ENCODE measurements around the gene IL10RB. TPM values are rescaled to one million over a fixed set of nuclear protein-coding genes. Genes with fewer than 3 reads are reported as not detected.

Gene IL10RB
- polyA plus RNA-seq, 1 donor = 76.6 TPM

DNA sequence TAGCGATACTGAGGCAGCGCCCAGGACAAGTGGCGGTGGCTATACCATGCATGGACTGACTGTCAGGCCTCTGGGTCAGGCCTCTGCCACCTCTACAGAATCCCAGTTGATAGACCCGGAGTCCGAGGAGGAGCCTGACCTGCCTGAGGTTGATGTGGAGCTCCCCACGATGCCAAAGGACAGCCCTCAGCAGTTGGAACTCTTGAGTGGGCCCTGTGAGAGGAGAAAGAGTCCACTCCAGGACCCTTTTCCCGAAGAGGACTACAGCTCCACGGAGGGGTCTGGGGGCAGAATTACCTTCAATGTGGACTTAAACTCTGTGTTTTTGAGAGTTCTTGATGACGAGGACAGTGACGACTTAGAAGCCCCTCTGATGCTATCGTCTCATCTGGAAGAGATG lies 3.2 kb upstream of the IL10RB start:
- Histone ChIP-seq H3K4me3 (ENCODE audit: low read length) (no peak overlapping the region), H3K9me3 (ENCODE audit: control insufficient read depth, low read depth, low read length) (peaks cover 2% of the 10 kb centered on the region), H3K27ac (ENCODE audit: low read length) (no peak overlapping the region), H3K4me1 (ENCODE audit: control insufficient read depth, insufficient read depth, low read length) (peaks cover 17% of the 10 kb centered on the region), H3K27me3 (ENCODE audit: control insufficient read depth, insufficient read depth, low read length) (no peaks in the 10 kb centered on the region), H3K36me3 (ENCODE audit: control insufficient read depth, insufficient read depth, low read length) (peaks cover 28% of the 10 kb centered on the region)
- no CpG with 5 or more reads among the region's 11 CpGs for WGBS (ENCODE audit: insufficient coverage, low lambda C conversion rate)
- DNase-seq = no peak

DNA sequence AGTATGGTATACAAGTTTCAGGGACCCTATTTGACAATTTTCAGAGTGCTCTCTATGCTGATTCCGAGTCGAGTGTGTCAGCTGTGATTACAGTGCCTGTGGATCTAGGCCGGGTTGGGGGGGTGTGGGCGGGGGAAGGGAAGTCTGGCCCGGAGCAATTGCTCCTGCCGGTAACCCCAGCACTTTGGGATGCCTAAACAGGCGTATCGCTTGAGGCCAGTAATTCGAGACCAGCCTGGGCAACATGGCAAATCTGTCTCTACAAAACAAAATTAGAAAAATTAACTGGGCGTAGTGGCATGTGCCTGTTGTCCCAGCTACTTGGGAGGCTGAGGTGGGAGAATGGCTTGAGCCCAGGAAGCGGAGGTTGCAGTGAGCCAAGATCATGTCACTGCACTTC lies 1.6 kb upstream of the IL10RB start:
- whole genome bisulfite sequencing (ENCODE audit: insufficient coverage, low lambda C conversion rate) = no CpG with 5 or more reads among the region's 11 CpGs

DNA sequence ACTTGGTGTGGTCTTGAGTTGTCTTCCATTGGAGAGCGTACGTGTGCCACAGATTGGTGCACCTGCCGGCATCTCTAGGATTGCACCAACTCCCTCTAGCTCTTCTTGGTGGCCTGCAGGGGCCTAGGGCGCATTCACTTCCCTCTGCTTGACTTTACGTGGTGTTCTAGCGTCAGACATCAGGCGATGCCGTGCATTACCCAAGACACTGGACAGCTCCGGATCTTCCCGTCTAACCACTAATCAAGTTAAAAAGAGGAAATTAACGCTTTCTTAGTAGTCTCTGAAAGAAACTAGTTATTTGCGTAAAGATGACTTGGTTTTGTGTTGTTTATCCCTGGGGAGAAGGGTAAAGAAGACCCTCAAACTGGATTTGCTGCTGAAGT lies 510 bp upstream of the IL10RB start:
- peak overlapping the region; percentile 69 for H3K27ac ChIP-seq (ENCODE audit: low read length)
- DNase-seq = peak; percentile 45 to 72
- 20% methylated on average over 1 of the region's 12 CpGs for WGBS (ENCODE audit: insufficient coverage, low lambda C conversion rate)

More for the DNA sequence above, 1.6 kb upstream of the IL10RB start:
- H3K4me3 ChIP-seq (ENCODE audit: low read length) = no peak overlapping the region
- H3K9me3 ChIP-seq (ENCODE audit: control insufficient read depth, low read depth, low read length) = peaks cover 2% of the 10 kb centered on the region
- H3K27me3 ChIP-seq (ENCODE audit: control insufficient read depth, insufficient read depth, low read length) = no peaks in the 10 kb centered on the region
- DNase-seq = no peak
- H3K36me3 ChIP-seq (ENCODE audit: control insufficient read depth, insufficient read depth, low read length) = peaks cover 22% of the 10 kb centered on the region
- H3K4me1 ChIP-seq (ENCODE audit: control insufficient read depth, insufficient read depth, low read length) = peaks cover 27% of the 10 kb centered on the region
- H3K27ac ChIP-seq (ENCODE audit: low read length) = no peak overlapping the region

GRCh38 chr21:33266789-33267135 lies 595 bp downstream of the IL10RB start:
- DNase-seq = no peak
- peaks cover 2% of the 10 kb centered on the region for H3K9me3 ChIP-seq (ENCODE audit: control insufficient read depth, low read depth, low read length)
- peaks cover 25% of the 10 kb centered on the region for H3K36me3 ChIP-seq (ENCODE audit: control insufficient read depth, insufficient read depth, low read length)
- H3K27me3 ChIP-seq (ENCODE audit: control insufficient read depth, insufficient read depth, low read length) = no peaks in the 10 kb centered on the region
- H3K27ac ChIP-seq (ENCODE audit: low read length) = peak overlapping the region; percentile 94
- peak overlapping the region; percentile 96 for H3K4me3 ChIP-seq (ENCODE audit: low read length)
- 14% methylated on average over 2 of the region's 8 CpGs for WGBS (ENCODE audit: insufficient coverage, low lambda C conversion rate)
- peaks cover 21% of the 10 kb centered on the region for H3K4me1 ChIP-seq (ENCODE audit: control insufficient read depth, insufficient read depth, low read length)

More for the DNA sequence above, 510 bp upstream of the IL10RB start:
- Histone ChIP-seq H3K4me1 (ENCODE audit: control insufficient read depth, insufficient read depth, low read length) (peaks cover 21% of the 10 kb centered on the region), H3K9me3 (ENCODE audit: control insufficient read depth, low read depth, low read length) (peaks cover 2% of the 10 kb centered on the region), H3K27me3 (ENCODE audit: control insufficient read depth, insufficient read depth, low read length) (no peaks in the 10 kb centered on the region), H3K4me3 (ENCODE audit: low read length) (peak overlapping the region; percentile 96), H3K36me3 (ENCODE audit: control insufficient read depth, insufficient read depth, low read length) (peaks cover 22% of the 10 kb centered on the region)

- peak overlapping the region; percentile 94 for H3K27ac ChIP-seq (ENCODE audit: low read length)
- peaks cover 25% of the 10 kb centered on the region for H3K36me3 ChIP-seq (ENCODE audit: control insufficient read depth, insufficient read depth, low read length)
- H3K4me3 ChIP-seq (ENCODE audit: low read length) = peak overlapping the region; percentile 96
- H3K9me3 ChIP-seq (ENCODE audit: control insufficient read depth, low read depth, low read length) = peaks cover 2% of the 10 kb centered on the region
- no peaks in the 10 kb centered on the region for H3K27me3 ChIP-seq (ENCODE audit: control insufficient read depth, insufficient read depth, low read length)
- DNase-seq = no peak
- peaks cover 21% of the 10 kb centered on the region for H3K4me1 ChIP-seq (ENCODE audit: control insufficient read depth, insufficient read depth, low read length)
- WGBS (ENCODE audit: insufficient coverage, low lambda C conversion rate) = 100% methylated on average over 3 of the region's 7 CpGs
These were observed 1.1 kb downstream of the IL10RB start for GRCh38 chr21:33267250-33267649.

DNA sequence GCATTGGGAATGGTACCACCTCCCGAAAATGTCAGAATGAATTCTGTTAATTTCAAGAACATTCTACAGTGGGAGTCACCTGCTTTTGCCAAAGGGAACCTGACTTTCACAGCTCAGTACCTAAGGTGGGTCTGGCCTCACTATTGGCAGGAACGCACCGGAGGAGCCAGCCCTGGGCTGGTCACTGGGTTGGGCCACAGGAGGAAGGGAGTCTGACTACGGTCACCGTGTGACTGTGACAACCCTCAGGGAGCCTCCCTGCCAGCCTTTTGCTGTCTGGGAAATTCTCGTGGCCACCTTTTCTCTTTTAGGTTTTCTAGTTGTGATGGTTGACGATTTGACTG lies 2.2 kb downstream of the IL10RB start:
- Histone ChIP-seq H3K27me3 (ENCODE audit: control insufficient read depth, insufficient read depth, low read length) (no peaks in the 10 kb centered on the region), H3K36me3 (ENCODE audit: control insufficient read depth, insufficient read depth, low read length) (peaks cover 21% of the 10 kb centered on the region), H3K4me1 (ENCODE audit: control insufficient read depth, insufficient read depth, low read length) (peaks cover 21% of the 10 kb centered on the region), H3K9me3 (ENCODE audit: control insufficient read depth, low read depth, low read length) (peaks cover 2% of the 10 kb centered on the region), H3K4me3 (ENCODE audit: low read length) (no peak overlapping the region), H3K27ac (ENCODE audit: low read length) (peak overlapping the region; percentile 78)
- 100% methylated on average over 1 of the region's 7 CpGs for WGBS (ENCODE audit: insufficient coverage, low lambda C conversion rate)
- peak in 1 of 2 donors; percentile 22 for DNase-seq

DNA sequence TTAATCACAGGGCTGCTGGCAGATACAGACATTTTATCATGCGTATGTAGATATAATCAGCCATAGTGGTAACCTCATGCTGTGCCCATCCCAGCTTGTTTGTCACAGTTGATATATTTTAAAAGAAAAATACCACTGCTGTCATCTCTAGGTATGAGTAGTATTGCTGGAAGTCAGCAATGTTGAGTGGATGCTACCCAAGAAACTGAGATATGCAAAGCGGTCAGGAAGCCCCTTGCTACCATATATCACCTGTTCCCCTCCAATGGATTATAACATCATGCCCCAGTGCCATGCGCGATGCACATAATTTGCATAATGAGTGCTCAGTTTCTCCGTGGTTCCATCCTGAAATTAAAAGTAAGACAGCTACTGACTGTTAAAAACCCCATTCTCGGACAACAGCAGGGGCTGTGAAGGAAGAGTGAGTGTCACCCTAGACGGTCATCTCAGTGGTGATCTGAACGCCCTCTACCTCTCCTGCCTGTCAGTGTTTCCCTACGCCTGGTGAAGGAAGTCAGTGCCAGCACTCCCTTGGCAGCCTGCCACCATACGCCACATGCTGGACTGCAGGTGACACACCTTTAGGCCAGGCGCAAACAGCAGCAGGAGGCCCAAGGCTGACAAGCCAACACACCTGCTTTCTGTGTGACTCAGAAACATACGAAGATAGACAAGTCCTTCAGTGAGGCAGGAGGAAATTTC lies 2.7 kb downstream of the IL10RB start:
- Histone ChIP-seq H3K27ac (ENCODE audit: low read length) (peak overlapping the region; percentile 78), H3K27me3 (ENCODE audit: control insufficient read depth, insufficient read depth, low read length) (no peaks in the 10 kb centered on the region), H3K4me3 (ENCODE audit: low read length) (no peak overlapping the region), H3K36me3 (ENCODE audit: control insufficient read depth, insufficient read depth, low read length) (peaks cover 20% of the 10 kb centered on the region), H3K9me3 (ENCODE audit: control insufficient read depth, low read depth, low read length) (peaks cover 2% of the 10 kb centered on the region), H3K4me1 (ENCODE audit: control insufficient read depth, insufficient read depth, low read length) (peaks cover 21% of the 10 kb centered on the region)
- peak; percentile 93 to 95 for DNase-seq
- WGBS (ENCODE audit: insufficient coverage, low lambda C conversion rate) = 60% methylated on average over 2 of the region's 12 CpGs

- 100% methylated on average over 1 of the region's 8 CpGs for WGBS (ENCODE audit: insufficient coverage, low lambda C conversion rate)
- Histone ChIP-seq H3K36me3 (ENCODE audit: control insufficient read depth, insufficient read depth, low read length) (peaks cover 29% of the 10 kb centered on the region), H3K4me1 (ENCODE audit: control insufficient read depth, insufficient read depth, low read length) (peaks cover 15% of the 10 kb centered on the region), H3K27me3 (ENCODE audit: control insufficient read depth, insufficient read depth, low read length) (no peaks in the 10 kb centered on the region), H3K27ac (ENCODE audit: low read length) (peak overlapping the region; percentile 28), H3K9me3 (ENCODE audit: control insufficient read depth, low read depth, low read length) (peaks cover 2% of the 10 kb centered on the region), H3K4me3 (ENCODE audit: low read length) (no peak overlapping the region)
- DNase-seq = no peak
These were observed 4.8 kb downstream of the IL10RB start for GRCh38 chr21:33270986-33271385.

DNA sequence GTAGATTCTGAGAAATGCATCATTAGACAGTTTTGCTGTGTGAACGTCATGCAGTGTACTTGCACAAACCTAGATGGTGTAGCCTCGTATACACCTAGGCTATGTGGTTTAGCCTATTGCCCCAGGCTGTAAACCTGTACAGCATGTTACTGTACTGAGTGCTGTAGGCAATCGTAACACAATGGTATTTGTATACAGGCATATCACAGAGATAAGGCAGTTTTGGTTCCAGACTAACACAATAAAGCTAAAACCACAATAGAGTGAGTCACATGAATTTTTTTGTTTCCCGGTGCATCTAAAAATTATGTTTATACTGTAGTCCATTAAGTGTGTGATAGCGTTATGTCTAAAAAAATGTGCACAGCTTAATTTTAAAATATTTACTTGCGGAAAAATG lies 6.9 kb downstream of the IL10RB start:
- Histone ChIP-seq H3K4me3 (ENCODE audit: low read length) (no peak overlapping the region), H3K9me3 (ENCODE audit: control insufficient read depth, low read depth, low read length) (no peaks in the 10 kb centered on the region), H3K27me3 (ENCODE audit: control insufficient read depth, insufficient read depth, low read length) (no peaks in the 10 kb centered on the region), H3K4me1 (ENCODE audit: control insufficient read depth, insufficient read depth, low read length) (peaks cover 9% of the 10 kb centered on the region), H3K27ac (ENCODE audit: low read length) (no peak overlapping the region), H3K36me3 (ENCODE audit: control insufficient read depth, insufficient read depth, low read length) (peaks cover 40% of the 10 kb centered on the region)
- no peak for DNase-seq
- WGBS (ENCODE audit: insufficient coverage, low lambda C conversion rate) = no CpG with 5 or more reads among the region's 6 CpGs

- 100% methylated on average over 1 of the region's 2 CpGs for WGBS (ENCODE audit: insufficient coverage, low lambda C conversion rate)
- peaks cover 72% of the 10 kb centered on the region for H3K36me3 ChIP-seq (ENCODE audit: control insufficient read depth, insufficient read depth, low read length)
- no peak for DNase-seq
- no peak overlapping the region for H3K4me3 ChIP-seq (ENCODE audit: low read length)
- H3K4me1 ChIP-seq (ENCODE audit: control insufficient read depth, insufficient read depth, low read length) = no peaks in the 10 kb centered on the region
- no peak overlapping the region for H3K27ac ChIP-seq (ENCODE audit: low read length)
- no peaks in the 10 kb centered on the region for H3K9me3 ChIP-seq (ENCODE audit: control insufficient read depth, low read depth, low read length)
- no peaks in the 10 kb centered on the region for H3K27me3 ChIP-seq (ENCODE audit: control insufficient read depth, insufficient read depth, low read length)
These were observed 12.6 kb downstream of the IL10RB start for GRCh38 chr21:33278721-33279120.

- Histone ChIP-seq H3K27ac (ENCODE audit: low read length) (no peak overlapping the region), H3K36me3 (ENCODE audit: control insufficient read depth, insufficient read depth, low read length) (peaks cover 68% of the 10 kb centered on the region), H3K4me1 (ENCODE audit: control insufficient read depth, insufficient read depth, low read length) (no peaks in the 10 kb centered on the region), H3K27me3 (ENCODE audit: control insufficient read depth, insufficient read depth, low read length) (no peaks in the 10 kb centered on the region), H3K4me3 (ENCODE audit: low read length) (no peak overlapping the region), H3K9me3 (ENCODE audit: control insufficient read depth, low read depth, low read length) (no peaks in the 10 kb centered on the region)
- no peak for DNase-seq
- WGBS (ENCODE audit: insufficient coverage, low lambda C conversion rate) = 100% methylated on average over 2 of the region's 3 CpGs
These were observed 13.2 kb downstream of the IL10RB start for GRCh38 chr21:33279330-33279820.
